C1 segment of cervical spinal cord (tissue), 14 donors: ENCODE results near the gene MEIS2.

Experiments used
- DNase-seq, 14 donors: peaks; one replicate each; lab custom pipeline; 2025; lab: John Stamatoyannopoulos, UW

Gene MEIS2

DNA sequence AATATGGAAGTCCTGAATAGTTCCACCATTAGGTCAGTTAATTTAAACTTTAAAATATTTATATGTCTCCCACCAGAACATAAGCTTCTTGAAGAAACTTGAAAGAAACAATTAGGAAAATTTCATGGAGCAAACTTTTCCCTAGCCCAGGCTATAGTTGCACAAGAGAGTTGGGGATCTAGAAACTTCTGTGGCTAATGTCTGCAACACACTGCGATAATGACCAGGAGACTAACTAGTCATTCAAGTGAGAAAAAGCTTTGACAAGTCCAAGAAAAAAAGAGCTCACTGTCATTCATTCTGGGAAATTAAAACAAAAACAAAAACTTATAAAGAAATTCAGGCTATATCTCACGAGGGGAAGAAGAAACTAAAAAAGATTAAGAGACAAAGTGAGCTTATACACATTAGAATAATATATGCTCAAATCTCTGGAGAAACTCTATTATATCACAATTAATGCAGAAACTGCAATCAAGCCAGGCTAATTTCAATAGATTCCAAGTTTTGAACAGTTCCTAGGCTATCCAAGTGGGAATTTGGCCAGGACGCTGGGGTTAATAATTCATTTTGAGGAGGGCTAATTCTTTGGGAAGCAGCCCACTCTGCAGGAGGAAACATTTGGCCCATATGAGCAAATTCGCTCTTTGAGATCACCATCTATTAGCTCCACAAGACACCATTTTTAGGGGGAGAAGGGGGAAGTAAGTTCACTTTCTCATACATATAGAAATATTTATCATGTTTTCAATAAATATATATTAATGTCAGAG is 134.6 kb downstream of the MEIS2 start:
- DNase-seq, result no peak

DNA sequence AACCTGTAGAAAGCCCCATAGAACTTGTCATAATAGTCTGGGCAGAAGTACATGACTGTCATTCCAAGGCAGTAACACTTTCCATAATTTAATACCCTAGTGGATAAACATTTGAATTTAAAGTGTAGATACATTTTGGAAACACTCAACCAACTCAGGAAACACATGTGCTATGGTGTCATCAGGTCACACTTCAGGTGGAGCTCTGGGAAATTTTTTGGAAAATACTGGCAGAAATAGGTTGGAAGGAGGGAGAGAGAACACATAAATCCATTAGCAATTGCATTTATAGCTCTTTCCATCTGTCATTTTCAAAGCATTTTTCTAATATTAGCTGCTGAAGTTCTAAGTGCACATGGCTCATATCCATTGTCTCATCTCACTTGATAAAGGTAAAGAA is 135.7 kb downstream of the MEIS2 start:
- DNase-seq, result no peak

- DNase-seq, result no peak
These were observed 138.4 kb downstream of the MEIS2 start for GRCh38 chr15:36961956-36962355.

DNA sequence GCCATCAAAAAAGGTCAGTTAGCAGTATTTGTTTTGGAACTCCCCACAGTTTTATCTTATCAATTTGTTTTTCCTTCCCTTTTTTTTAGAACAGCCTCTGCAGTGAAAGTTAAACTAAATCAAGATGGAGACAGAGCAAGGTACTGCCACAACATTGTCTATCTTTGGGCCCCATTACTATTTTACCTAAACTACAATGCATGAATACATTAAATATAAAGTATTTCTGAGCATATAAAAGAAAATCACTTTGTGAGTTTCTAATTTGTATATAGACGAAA is 139.5 kb downstream of the MEIS2 start:
- no peak for DNase-seq

- no peak for DNase-seq
These were observed 140.0 kb downstream of the MEIS2 start for GRCh38 chr15:36960179-36960946.

DNA sequence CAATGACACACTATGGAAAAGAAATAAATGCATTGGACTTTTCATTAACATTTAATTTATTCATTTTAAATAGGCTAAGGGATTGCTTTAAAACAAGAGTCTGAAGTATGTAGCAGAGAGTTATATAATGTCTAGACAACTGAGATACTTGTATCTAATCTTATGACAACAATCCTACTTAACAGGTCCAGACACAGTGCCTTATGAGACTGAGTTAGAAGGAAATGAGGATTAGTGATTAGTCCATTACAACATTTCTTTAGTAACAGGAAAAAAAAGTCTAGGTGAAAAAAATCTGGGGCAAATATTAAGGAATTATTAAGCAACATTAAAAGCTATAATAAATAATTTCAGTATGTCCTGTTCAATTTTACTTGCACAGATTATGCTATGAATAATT is 140.6 kb downstream of the MEIS2 start:
- no peak for DNase-seq

DNA sequence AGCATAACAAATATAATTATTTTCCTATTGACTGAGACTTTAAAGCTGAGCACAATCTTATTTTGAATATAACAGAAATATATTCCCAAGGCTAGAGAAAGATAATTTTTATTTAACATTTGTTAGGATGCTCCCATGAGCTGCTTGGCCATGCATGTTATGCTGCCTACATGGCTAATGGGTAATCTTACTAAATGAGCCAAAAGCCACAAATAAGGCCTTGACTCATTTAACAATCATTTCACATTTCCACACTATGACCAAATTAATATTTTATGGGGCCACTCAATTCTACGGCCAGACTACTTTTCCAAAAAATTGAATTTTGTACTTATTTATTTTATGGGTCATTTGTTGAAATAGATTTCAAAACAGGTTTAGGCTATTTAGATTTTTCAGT is 141.7 kb downstream of the MEIS2 start:
- DNase-seq, result no peak

- no peak for DNase-seq
These were observed 145.9 kb downstream of the MEIS2 start for GRCh38 chr15:36954486-36954885.

DNA sequence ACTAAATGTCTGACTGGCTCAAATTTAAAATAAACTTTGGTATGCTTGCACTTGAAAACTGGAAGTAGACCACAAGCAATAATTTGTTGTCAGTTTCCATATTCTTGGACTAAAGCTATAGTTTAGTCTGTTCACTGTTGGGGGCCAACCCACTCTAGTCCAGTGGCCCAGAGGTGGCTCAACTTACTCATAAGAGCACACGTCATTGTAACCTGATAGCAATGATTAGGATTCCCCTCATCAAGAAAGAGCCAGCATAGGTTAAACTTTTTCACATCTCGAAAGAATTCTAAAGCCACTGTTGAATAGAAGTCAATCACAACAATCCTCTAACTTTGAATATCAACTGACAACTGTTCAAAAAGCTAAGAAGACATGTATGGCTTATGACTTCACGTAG is 147.0 kb downstream of the MEIS2 start:
- no peak for DNase-seq

- no peak for DNase-seq
These were observed 148.6 kb downstream of the MEIS2 start for GRCh38 chr15:36951731-36952247.

- DNase-seq, result no peak
These were observed 150.0 kb downstream of the MEIS2 start for GRCh38 chr15:36950371-36950770.

- DNase-seq, result no peak
These were observed 151.4 kb downstream of the MEIS2 start for GRCh38 chr15:36948982-36949381.

- no peak for DNase-seq
These were observed 153.2 kb downstream of the MEIS2 start for GRCh38 chr15:36947035-36947719.

DNA sequence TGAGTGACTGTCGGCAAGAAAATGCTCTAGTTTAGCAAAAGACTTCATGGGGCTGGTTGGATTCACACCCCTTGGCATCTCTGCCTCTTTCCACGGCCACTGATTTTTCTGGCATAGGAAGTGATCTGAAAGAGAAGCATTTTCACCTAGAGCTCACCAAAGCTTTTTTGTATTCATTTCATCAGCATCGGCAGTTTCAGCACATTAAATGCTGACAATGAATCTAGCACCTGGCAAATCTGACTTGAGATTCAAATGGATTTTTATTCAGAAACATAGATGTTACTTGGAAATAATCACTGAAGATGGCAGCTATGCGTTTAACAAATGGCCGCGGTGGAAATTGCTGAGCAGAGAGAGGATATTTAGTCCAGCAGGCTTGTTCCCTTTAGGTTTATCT is 155.9 kb downstream of the MEIS2 start:
- DNase-seq, result no peak

- DNase-seq, result no peak
These were observed 156.6 kb downstream of the MEIS2 start for GRCh38 chr15:36943508-36944361.

- DNase-seq, result no peak
These were observed 158.0 kb downstream of the MEIS2 start for GRCh38 chr15:36942248-36942827.

- no peak for DNase-seq
These were observed 158.6 kb downstream of the MEIS2 start for GRCh38 chr15:36941798-36942197.

- DNase-seq, result no peak
These were observed 159.6 kb downstream of the MEIS2 start for GRCh38 chr15:36940636-36941260.

DNA sequence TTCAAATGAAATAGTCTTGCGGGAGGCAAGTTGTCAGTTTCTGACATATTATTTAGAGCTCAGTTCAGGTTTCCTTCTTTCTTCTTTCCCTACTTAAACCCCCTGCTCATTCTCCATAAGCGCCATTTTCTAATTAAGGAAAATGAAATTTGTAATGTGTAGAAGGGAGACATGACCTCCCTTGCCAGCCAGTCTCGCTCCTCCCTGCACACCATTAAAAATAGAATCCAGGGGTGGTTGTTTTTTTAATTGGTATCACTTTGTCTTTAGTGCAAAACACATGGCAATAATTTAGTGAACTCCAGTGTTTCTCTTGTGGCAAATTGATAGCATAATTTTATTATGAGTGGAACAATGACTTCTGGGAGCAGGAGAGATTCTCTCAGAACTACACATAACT is 160.1 kb downstream of the MEIS2 start:
- no peak for DNase-seq

DNA sequence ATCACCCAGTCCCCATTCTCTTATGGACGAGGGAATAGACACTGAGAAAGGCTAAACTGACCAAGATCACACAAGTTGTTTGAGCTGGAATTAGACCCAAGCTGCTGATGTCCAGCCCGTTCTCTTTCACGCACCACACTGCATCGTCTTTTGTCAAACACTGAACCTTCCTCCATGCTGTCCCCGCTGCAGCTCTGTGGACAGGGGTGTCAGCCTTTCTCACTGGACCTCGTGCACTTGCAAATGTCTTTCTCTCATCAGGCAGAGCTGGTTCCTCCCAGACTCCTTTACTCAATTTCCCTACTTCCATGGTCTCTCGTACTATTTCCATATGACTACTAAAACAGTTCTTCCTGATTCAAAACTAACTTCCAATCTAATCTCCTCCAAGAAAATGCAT is 161.6 kb downstream of the MEIS2 start:
- DNase-seq, result no peak

GRCh38 chr15:36938131-36938530 is 162.2 kb downstream of the MEIS2 start:
- DNase-seq, result no peak
